ENCODE results near the gene CSNK2B. TPM values are rescaled to one million over a fixed set of nuclear protein-coding genes. Genes with fewer than 3 reads are reported as not detected.

CSNK2B gene
- total RNA-seq, 1 experiment from 2014 or later = 224 TPM

GRCh38 chr6:31717499-31718222 lies 51.8 kb downstream of the CSNK2B start:
- H3K4me3 ChIP-seq (ENCODE audit: insufficient read depth, low read depth, low read length) = no peak overlapping the region
- H3K27me3 ChIP-seq (ENCODE audit: control insufficient read depth, insufficient read depth, low read length) = no peaks in the 10 kb centered on the region
- H3K36me3 ChIP-seq (replicated peaks; ENCODE audit: control insufficient read depth, insufficient read depth, low read length) = no peaks in the 10 kb centered on the region
- peak; percentile 87 for DNase-seq

DNA sequence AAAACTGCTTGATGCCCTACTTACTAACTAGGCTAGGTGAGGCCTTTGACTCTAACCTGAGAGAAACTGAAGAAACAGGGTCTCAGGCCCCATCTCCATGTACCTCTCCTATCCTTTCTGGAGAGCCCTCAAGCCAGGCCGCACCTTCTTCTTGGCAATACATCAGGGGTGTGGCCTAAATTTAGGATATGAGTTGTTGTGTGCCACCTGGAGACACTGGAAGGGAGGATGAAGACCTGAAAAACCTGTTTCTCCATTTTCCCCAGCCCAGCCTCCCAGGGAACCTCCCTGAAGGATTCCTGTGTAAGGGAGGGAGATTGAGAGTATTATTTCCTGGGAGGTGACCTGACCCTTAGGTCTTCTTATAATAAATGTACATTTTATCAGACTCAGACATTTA lies 52.4 kb downstream of the CSNK2B start:
- H3K27me3 ChIP-seq (ENCODE audit: control insufficient read depth, insufficient read depth, low read length) = no peaks in the 10 kb centered on the region
- peak; percentile 66 for DNase-seq
- H3K4me3 ChIP-seq (ENCODE audit: insufficient read depth, low read depth, low read length) = no peak overlapping the region
- no peaks in the 10 kb centered on the region for H3K36me3 ChIP-seq (replicated peaks; ENCODE audit: control insufficient read depth, insufficient read depth, low read length)

DNA sequence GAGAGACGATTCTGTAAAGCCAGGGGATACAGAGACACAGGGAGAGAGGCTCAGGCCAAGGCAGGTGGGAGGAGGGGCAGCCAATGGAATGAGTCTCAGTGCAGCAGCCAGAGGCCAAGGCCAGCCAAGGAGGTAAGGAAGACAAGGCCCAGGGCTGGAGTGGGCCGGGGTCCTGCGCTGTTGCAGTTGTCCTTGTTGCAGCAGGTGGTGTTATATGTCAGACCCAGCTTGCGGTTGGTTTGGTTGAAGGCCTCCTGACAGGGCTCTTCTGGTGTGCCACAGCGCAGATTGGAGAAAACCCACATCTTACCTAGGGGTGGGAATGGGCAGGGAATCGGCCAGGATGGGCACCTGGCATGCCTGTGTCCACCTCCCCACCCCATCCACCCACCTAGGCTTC lies 53.1 kb downstream of the CSNK2B start:
- DNase-seq = peak; percentile 38
- no peak overlapping the region for H3K4me3 ChIP-seq (ENCODE audit: insufficient read depth, low read depth, low read length)
- no peaks in the 10 kb centered on the region for H3K27me3 ChIP-seq (ENCODE audit: control insufficient read depth, insufficient read depth, low read length)
- H3K36me3 ChIP-seq (replicated peaks; ENCODE audit: control insufficient read depth, insufficient read depth, low read length) = no peaks in the 10 kb centered on the region

Other genes starting within 250 kb of the CSNK2B start
- 50.3 and 55.4 TPM in 2 replicates for gene MICB, start 167.9 kb upstream of the CSNK2B start, total RNA-seq (2014; rRNA removed; shearing (Covaris generic))
- not detected in 2 replicates for gene MCCD1, start 137.1 kb upstream of the CSNK2B start, total RNA-seq (2014; rRNA removed; shearing (Covaris generic))
- gene DDX39B, start 124.1 kb upstream of the CSNK2B start, total RNA-seq (2014; rRNA removed; shearing (Covaris generic)) = 787 and 872 TPM in 2 replicates
- gene ATP6V1G2, start 119.5 kb upstream of the CSNK2B start, total RNA-seq (2014; rRNA removed; shearing (Covaris generic)) = 3.5 and 7.0 TPM in 2 replicates
- gene NFKBIL1, start 118.5 kb upstream of the CSNK2B start, total RNA-seq (2014; rRNA removed; shearing (Covaris generic)) = 33.2 and 34.2 TPM in 2 replicates
- gene LTA, start 93.8 kb upstream of the CSNK2B start, total RNA-seq (2014; rRNA removed; shearing (Covaris generic)) = 0.44 TPM in 1 of 2 replicates, not detected in the other
- not detected in 2 replicates for gene TNF, start 90.5 kb upstream of the CSNK2B start, total RNA-seq (2014; rRNA removed; shearing (Covaris generic))
- gene LTB, start 83.7 kb upstream of the CSNK2B start, total RNA-seq (2014; rRNA removed; shearing (Covaris generic)) = 0.35 TPM in 1 of 2 replicates, not detected in the other
- not detected in 2 replicates for gene LST1, start 79.8 kb upstream of the CSNK2B start, total RNA-seq (2014; rRNA removed; shearing (Covaris generic))
- not detected in 2 replicates for gene NCR3, start 73.1 kb upstream of the CSNK2B start, total RNA-seq (2014; rRNA removed; shearing (Covaris generic))
- gene AIF1, start 50.8 kb upstream of the CSNK2B start, total RNA-seq (2014; rRNA removed; shearing (Covaris generic)) = 0.48 and 1.4 TPM in 2 replicates
- 163 and 176 TPM in 2 replicates for gene PRRC2A, start 45.4 kb upstream of the CSNK2B start, total RNA-seq (2014; rRNA removed; shearing (Covaris generic))
- gene BAG6, start 13.4 kb upstream of the CSNK2B start, total RNA-seq (2014; rRNA removed; shearing (Covaris generic)) = 320 and 331 TPM in 2 replicates
- gene APOM, start 10.2 kb upstream of the CSNK2B start, total RNA-seq (2014; rRNA removed; shearing (Covaris generic)) = 3.3 and 4.2 TPM in 2 replicates
- gene C6orf47, start 5.3 kb upstream of the CSNK2B start, total RNA-seq (2014; rRNA removed; shearing (Covaris generic)) = 17.3 and 17.6 TPM in 2 replicates
- 28.6 and 33.3 TPM in 2 replicates for gene GPANK1, start 1.1 kb upstream of the CSNK2B start, total RNA-seq (2014; rRNA removed; shearing (Covaris generic))
- gene LY6G5B, start 3.9 kb downstream of the CSNK2B start, total RNA-seq (2014; rRNA removed; shearing (Covaris generic)) = 2.9 and 4.2 TPM in 2 replicates
- gene LY6G5C, start 15.0 kb downstream of the CSNK2B start, total RNA-seq (2014; rRNA removed; shearing (Covaris generic)) = 0.70 and 2.0 TPM in 2 replicates
- 35.7 and 39.7 TPM in 2 replicates for gene ABHD16A, start 37.2 kb downstream of the CSNK2B start, total RNA-seq (2014; rRNA removed; shearing (Covaris generic))
- gene LY6G6F, start 40.8 kb downstream of the CSNK2B start, total RNA-seq (2014; rRNA removed; shearing (Covaris generic)) = not detected in 2 replicates
- 2.8 TPM in 1 of 2 replicates, not detected in the other for gene LY6G6D, start 49.3 kb downstream of the CSNK2B start, total RNA-seq (2014; rRNA removed; shearing (Covaris generic))
- not detected in 2 replicates for gene LY6G6C, start 55.7 kb downstream of the CSNK2B start, total RNA-seq (2014; rRNA removed; shearing (Covaris generic))
- gene MPIG6B, start 57.3 kb downstream of the CSNK2B start, total RNA-seq (2014; rRNA removed; shearing (Covaris generic)) = not detected in 2 replicates
- gene DDAH2, start 63.2 kb downstream of the CSNK2B start, total RNA-seq (2014; rRNA removed; shearing (Covaris generic)) = 83.6 and 99.2 TPM in 2 replicates
- gene CLIC1, start 70.5 kb downstream of the CSNK2B start, total RNA-seq (2014; rRNA removed; shearing (Covaris generic)) = 456 and 621 TPM in 2 replicates
- gene MSH5, start 73.9 kb downstream of the CSNK2B start, total RNA-seq (2014; rRNA removed; shearing (Covaris generic)) = 19.5 and 28.4 TPM in 2 replicates
- 1.8 and 7.7 TPM in 2 replicates for gene SAPCD1, start 96.6 kb downstream of the CSNK2B start, total RNA-seq (2014; rRNA removed; shearing (Covaris generic))
- gene VWA7, start 111.2 kb downstream of the CSNK2B start, total RNA-seq (2014; rRNA removed; shearing (Covaris generic)) = 0.44 and 2.1 TPM in 2 replicates
- 114 and 115 TPM in 2 replicates for gene VARS1, start 129.7 kb downstream of the CSNK2B start, total RNA-seq (2014; rRNA removed; shearing (Covaris generic))
- 108 and 150 TPM in 2 replicates for gene LSM2, start 140.9 kb downstream of the CSNK2B start, total RNA-seq (2014; rRNA removed; shearing (Covaris generic))
- 0.15 and 0.55 TPM in 2 replicates for gene HSPA1L, start 149.2 kb downstream of the CSNK2B start, total RNA-seq (2014; rRNA removed; shearing (Covaris generic))
- gene HSPA1A, start 149.5 kb downstream of the CSNK2B start, total RNA-seq (2014; rRNA removed; shearing (Covaris generic)) = 45.7 and 58.5 TPM in 2 replicates
- 63.3 and 70.4 TPM in 2 replicates for gene HSPA1B, start 161.7 kb downstream of the CSNK2B start, total RNA-seq (2014; rRNA removed; shearing (Covaris generic))
- gene NEU1, start 196.7 kb downstream of the CSNK2B start, total RNA-seq (2014; rRNA removed; shearing (Covaris generic)) = 56.2 and 58.6 TPM in 2 replicates
- gene SLC44A4, start 212.9 kb downstream of the CSNK2B start, total RNA-seq (2014; rRNA removed; shearing (Covaris generic)) = 0.42 and 0.48 TPM in 2 replicates
- gene EHMT2, start 231.6 kb downstream of the CSNK2B start, total RNA-seq (2014; rRNA removed; shearing (Covaris generic)) = 134 and 136 TPM in 2 replicates
- gene ZBTB12, start 236.0 kb downstream of the CSNK2B start, total RNA-seq (2014; rRNA removed; shearing (Covaris generic)) = 7.9 and 8.7 TPM in 2 replicates